Transverse colon (tissue), 4 donors: ENCODE data around the gene RAI1.

ENCODE experiments used
- EP300 ChIP-seq: sonication (generic); formaldehyde crosslinking; IDR thresholded peaks from one replicate; pipeline ENCODE4 v1.6.1; 2017; ENCODE audit warnings: antibody characterized with exemption, low read depth
- POLR2A ChIP-seq: fragments of 450-650 bp; IDR thresholded peaks from one replicate; pipeline ENCODE4 v1.6.1; 2016; ENCODE audit warnings: antibody characterized with exemption, mild to moderate bottlenecking, moderate library complexity
- POLR2AphosphoS5 ChIP-seq, 3 donors: sonication (generic); formaldehyde crosslinking; IDR thresholded peaks; one replicate each; pipeline ENCODE4 v1.6.1; 2016; ENCODE audit warnings: antibody characterized with exemption in 3 of 3
- TF ChIP-seq, protein P1 (sequence below), 5 experiments: fragments of 200-600 bp in 3 of 5; fragments of 450-650 bp in 2 of 5; sonication (generic) in 3 of 5; IDR thresholded peaks; 1 replicate in 2 of 5; 2 replicates in 3 of 5; pipeline ENCODE4 v1.5.1; 2016 to 2017; ENCODE audit warnings: antibody characterized with exemption in 5 of 5, inconsistent platforms in 3 of 5, mild to moderate bottlenecking in 2 of 5, moderate library complexity in 1 of 5

DNA sequence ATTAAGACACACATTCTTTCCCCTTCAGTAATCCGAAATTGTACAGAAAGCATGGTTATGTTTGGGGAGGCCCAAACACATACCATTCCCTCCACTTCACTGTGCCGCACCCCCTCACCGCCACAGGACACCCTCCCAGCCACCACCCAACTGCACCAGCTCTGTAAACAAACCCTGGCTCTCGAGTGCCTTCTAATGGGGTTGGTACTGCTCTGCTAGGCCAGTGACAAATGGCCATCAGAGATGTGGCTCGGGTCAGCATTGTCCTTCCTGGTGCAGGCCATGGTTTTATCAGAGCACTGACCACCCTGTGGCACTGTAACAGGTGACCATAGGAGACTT, 179.5 kb downstream of the RAI1 start:
- TF ChIP-seq, protein P1, sequence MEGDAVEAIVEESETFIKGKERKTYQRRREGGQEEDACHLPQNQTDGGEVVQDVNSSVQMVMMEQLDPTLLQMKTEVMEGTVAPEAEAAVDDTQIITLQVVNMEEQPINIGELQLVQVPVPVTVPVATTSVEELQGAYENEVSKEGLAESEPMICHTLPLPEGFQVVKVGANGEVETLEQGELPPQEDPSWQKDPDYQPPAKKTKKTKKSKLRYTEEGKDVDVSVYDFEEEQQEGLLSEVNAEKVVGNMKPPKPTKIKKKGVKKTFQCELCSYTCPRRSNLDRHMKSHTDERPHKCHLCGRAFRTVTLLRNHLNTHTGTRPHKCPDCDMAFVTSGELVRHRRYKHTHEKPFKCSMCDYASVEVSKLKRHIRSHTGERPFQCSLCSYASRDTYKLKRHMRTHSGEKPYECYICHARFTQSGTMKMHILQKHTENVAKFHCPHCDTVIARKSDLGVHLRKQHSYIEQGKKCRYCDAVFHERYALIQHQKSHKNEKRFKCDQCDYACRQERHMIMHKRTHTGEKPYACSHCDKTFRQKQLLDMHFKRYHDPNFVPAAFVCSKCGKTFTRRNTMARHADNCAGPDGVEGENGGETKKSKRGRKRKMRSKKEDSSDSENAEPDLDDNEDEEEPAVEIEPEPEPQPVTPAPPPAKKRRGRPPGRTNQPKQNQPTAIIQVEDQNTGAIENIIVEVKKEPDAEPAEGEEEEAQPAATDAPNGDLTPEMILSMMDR (IDR thresholded peaks at IDR 0.05) = no peak
- TF ChIP-seq POLR2AphosphoS5 (IDR thresholded peaks at IDR 0.05) (no peak), POLR2A (no peak), EP300 (no peak)
